ENCODE measurements around the gene SYDE1. TPM values are rescaled to one million over a fixed set of nuclear protein-coding genes. Genes with fewer than 3 reads are reported as not detected.

SYDE1 gene
- total RNA-seq, 2 donors from 2014 or later = 0.12 TPM; not detected in 1

GRCh38 chr19:15124572-15125231 lies 17.5 kb downstream of the SYDE1 start:
- ATAC-seq (no peak), DNase-seq (peak in 1 of 3 donors; percentile 80)
- H3K4me1 Mint-ChIP-seq = peaks cover 38% of the 10 kb centered on the region
- H3K4me3 Mint-ChIP-seq = peak overlapping the region; percentile 98
- H3K36me3 Mint-ChIP-seq (ENCODE audit: low read depth) = peaks cover 7% of the 10 kb centered on the region
- no peaks in the 10 kb centered on the region for H3K27me3 Mint-ChIP-seq
- H3K9me3 ChIP-seq (ENCODE audit: control insufficient read depth, low read length, poor library complexity, severe bottlenecking) = no peaks in the 10 kb centered on the region
- H3K27ac Mint-ChIP-seq = peak overlapping the region; percentile 99

GRCh38 chr19:15125232-15126067 lies 18.2 kb downstream of the SYDE1 start:
- ATAC-seq = peak; percentile 90
- H3K36me3 Mint-ChIP-seq (ENCODE audit: low read depth) = peaks cover 7% of the 10 kb centered on the region
- no peaks in the 10 kb centered on the region for H3K9me3 ChIP-seq (ENCODE audit: control insufficient read depth, low read length, poor library complexity, severe bottlenecking)
- peaks cover 45% of the 10 kb centered on the region for H3K4me1 Mint-ChIP-seq
- H3K27ac Mint-ChIP-seq = peak overlapping the region; percentile 99
- peak overlapping the region; percentile 98 for H3K4me3 Mint-ChIP-seq
- H3K27me3 Mint-ChIP-seq = no peaks in the 10 kb centered on the region
- DNase-seq = peak; percentile 94 to 96 (median 95)

- Mint-ChIP-seq H3K27me3 (no peaks in the 10 kb centered on the region), H3K27ac (peak overlapping the region; percentile 99), H3K4me1 (peaks cover 40% of the 10 kb centered on the region), H3K4me3 (no peak overlapping the region), H3K36me3 (ENCODE audit: low read depth) (peaks cover under 1% of the 10 kb centered on the region)
- DNase-seq = no peak
- no peaks in the 10 kb centered on the region for H3K9me3 ChIP-seq (ENCODE audit: control insufficient read depth, low read length, poor library complexity, severe bottlenecking)
- no peak for ATAC-seq
These were observed 19.1 kb downstream of the SYDE1 start for GRCh38 chr19:15126131-15126910.

GRCh38 chr19:15128162-15128770 lies 21.1 kb downstream of the SYDE1 start:
- no peak for DNase-seq
- Mint-ChIP-seq H3K27ac (no peak overlapping the region), H3K4me1 (peaks cover 40% of the 10 kb centered on the region), H3K36me3 (ENCODE audit: low read depth) (no peaks in the 10 kb centered on the region), H3K4me3 (no peak overlapping the region), H3K27me3 (no peaks in the 10 kb centered on the region)
- no peaks in the 10 kb centered on the region for H3K9me3 ChIP-seq (ENCODE audit: control insufficient read depth, low read length, poor library complexity, severe bottlenecking)
- ATAC-seq = no peak

- DNase-seq (no peak), ATAC-seq (no peak)
- H3K4me1 Mint-ChIP-seq = peaks cover 31% of the 10 kb centered on the region
- H3K27ac Mint-ChIP-seq = no peak overlapping the region
- H3K27me3 Mint-ChIP-seq = no peaks in the 10 kb centered on the region
- peak overlapping the region; percentile 52 for H3K4me3 Mint-ChIP-seq
- H3K9me3 ChIP-seq (ENCODE audit: control insufficient read depth, low read length, poor library complexity, severe bottlenecking) = no peaks in the 10 kb centered on the region
- H3K36me3 Mint-ChIP-seq (ENCODE audit: low read depth) = no peaks in the 10 kb centered on the region
These were observed 22.8 kb downstream of the SYDE1 start for GRCh38 chr19:15129856-15130585.

- Mint-ChIP-seq H3K27me3 (peaks cover 7% of the 10 kb centered on the region), H3K4me1 (peaks cover 2% of the 10 kb centered on the region), H3K36me3 (ENCODE audit: low read depth) (no peaks in the 10 kb centered on the region), H3K27ac (no peak overlapping the region), H3K4me3 (no peak overlapping the region)
- ATAC-seq (no peak), DNase-seq (no peak)
- no peaks in the 10 kb centered on the region for H3K9me3 ChIP-seq (ENCODE audit: control insufficient read depth, low read length, poor library complexity, severe bottlenecking)
These were observed 29.2 kb downstream of the SYDE1 start for GRCh38 chr19:15136234-15136954.

- DNase-seq (no peak), ATAC-seq (no peak)
- H3K27ac Mint-ChIP-seq = no peak overlapping the region
- H3K4me1 Mint-ChIP-seq = no peaks in the 10 kb centered on the region
- H3K27me3 Mint-ChIP-seq = peaks cover 10% of the 10 kb centered on the region
- no peaks in the 10 kb centered on the region for H3K36me3 Mint-ChIP-seq (ENCODE audit: low read depth)
- H3K9me3 ChIP-seq (ENCODE audit: control insufficient read depth, low read length, poor library complexity, severe bottlenecking) = no peaks in the 10 kb centered on the region
- no peak overlapping the region for H3K4me3 Mint-ChIP-seq
These were observed 30.6 kb downstream of the SYDE1 start for GRCh38 chr19:15137777-15138176.

GRCh38 chr19:15138427-15138826 lies 31.2 kb downstream of the SYDE1 start:
- Mint-ChIP-seq H3K36me3 (ENCODE audit: low read depth) (no peaks in the 10 kb centered on the region), H3K27ac (no peak overlapping the region), H3K4me3 (no peak overlapping the region), H3K4me1 (no peaks in the 10 kb centered on the region), H3K27me3 (peaks cover 10% of the 10 kb centered on the region)
- DNase-seq = no peak
- ATAC-seq = no peak
- H3K9me3 ChIP-seq (ENCODE audit: control insufficient read depth, low read length, poor library complexity, severe bottlenecking) = no peaks in the 10 kb centered on the region

- peaks cover 10% of the 10 kb centered on the region for H3K27me3 Mint-ChIP-seq
- H3K9me3 ChIP-seq (ENCODE audit: control insufficient read depth, low read length, poor library complexity, severe bottlenecking) = no peaks in the 10 kb centered on the region
- no peaks in the 10 kb centered on the region for H3K4me1 Mint-ChIP-seq
- H3K36me3 Mint-ChIP-seq (ENCODE audit: low read depth) = no peaks in the 10 kb centered on the region
- no peak overlapping the region for H3K4me3 Mint-ChIP-seq
- ATAC-seq (no peak), DNase-seq (no peak)
- no peak overlapping the region for H3K27ac Mint-ChIP-seq
These were observed 33.9 kb downstream of the SYDE1 start for GRCh38 chr19:15141143-15141542.

- H3K36me3 Mint-ChIP-seq (ENCODE audit: low read depth) = no peaks in the 10 kb centered on the region
- ATAC-seq = no peak
- H3K27me3 Mint-ChIP-seq = peaks cover 6% of the 10 kb centered on the region
- no peak for DNase-seq
- peaks cover 3% of the 10 kb centered on the region for H3K4me1 Mint-ChIP-seq
- H3K4me3 Mint-ChIP-seq = no peak overlapping the region
- H3K9me3 ChIP-seq (ENCODE audit: control insufficient read depth, low read length, poor library complexity, severe bottlenecking) = no peaks in the 10 kb centered on the region
- no peak overlapping the region for H3K27ac Mint-ChIP-seq
These were observed 35.1 kb downstream of the SYDE1 start for GRCh38 chr19:15142313-15142712.

GRCh38 chr19:15144046-15144646 lies 36.9 kb downstream of the SYDE1 start:
- no peak overlapping the region for H3K27ac Mint-ChIP-seq
- no peaks in the 10 kb centered on the region for H3K9me3 ChIP-seq (ENCODE audit: control insufficient read depth, low read length, poor library complexity, severe bottlenecking)
- ATAC-seq = no peak
- peaks cover 6% of the 10 kb centered on the region for H3K27me3 Mint-ChIP-seq
- H3K4me3 Mint-ChIP-seq = no peak overlapping the region
- no peak for DNase-seq
- no peaks in the 10 kb centered on the region for H3K36me3 Mint-ChIP-seq (ENCODE audit: low read depth)
- H3K4me1 Mint-ChIP-seq = peaks cover 6% of the 10 kb centered on the region

- Mint-ChIP-seq H3K27ac (no peak overlapping the region), H3K4me1 (peaks cover 11% of the 10 kb centered on the region), H3K27me3 (no peaks in the 10 kb centered on the region), H3K36me3 (ENCODE audit: low read depth) (peaks cover 2% of the 10 kb centered on the region), H3K4me3 (no peak overlapping the region)
- no peak for ATAC-seq
- no peak for DNase-seq
- no peaks in the 10 kb centered on the region for H3K9me3 ChIP-seq (ENCODE audit: control insufficient read depth, low read length, poor library complexity, severe bottlenecking)
These were observed 39.9 kb downstream of the SYDE1 start for GRCh38 chr19:15147090-15147489.
